ENCODE data around the gene TPRN. TPM values are rescaled to one million over a fixed set of nuclear protein-coding genes. Genes with fewer than 3 reads are reported as not detected.

Gene TPRN
- total RNA-seq, 4 donors from 2014 or later: 6.5 to 13.5 (median 9.9) TPM

DNA sequence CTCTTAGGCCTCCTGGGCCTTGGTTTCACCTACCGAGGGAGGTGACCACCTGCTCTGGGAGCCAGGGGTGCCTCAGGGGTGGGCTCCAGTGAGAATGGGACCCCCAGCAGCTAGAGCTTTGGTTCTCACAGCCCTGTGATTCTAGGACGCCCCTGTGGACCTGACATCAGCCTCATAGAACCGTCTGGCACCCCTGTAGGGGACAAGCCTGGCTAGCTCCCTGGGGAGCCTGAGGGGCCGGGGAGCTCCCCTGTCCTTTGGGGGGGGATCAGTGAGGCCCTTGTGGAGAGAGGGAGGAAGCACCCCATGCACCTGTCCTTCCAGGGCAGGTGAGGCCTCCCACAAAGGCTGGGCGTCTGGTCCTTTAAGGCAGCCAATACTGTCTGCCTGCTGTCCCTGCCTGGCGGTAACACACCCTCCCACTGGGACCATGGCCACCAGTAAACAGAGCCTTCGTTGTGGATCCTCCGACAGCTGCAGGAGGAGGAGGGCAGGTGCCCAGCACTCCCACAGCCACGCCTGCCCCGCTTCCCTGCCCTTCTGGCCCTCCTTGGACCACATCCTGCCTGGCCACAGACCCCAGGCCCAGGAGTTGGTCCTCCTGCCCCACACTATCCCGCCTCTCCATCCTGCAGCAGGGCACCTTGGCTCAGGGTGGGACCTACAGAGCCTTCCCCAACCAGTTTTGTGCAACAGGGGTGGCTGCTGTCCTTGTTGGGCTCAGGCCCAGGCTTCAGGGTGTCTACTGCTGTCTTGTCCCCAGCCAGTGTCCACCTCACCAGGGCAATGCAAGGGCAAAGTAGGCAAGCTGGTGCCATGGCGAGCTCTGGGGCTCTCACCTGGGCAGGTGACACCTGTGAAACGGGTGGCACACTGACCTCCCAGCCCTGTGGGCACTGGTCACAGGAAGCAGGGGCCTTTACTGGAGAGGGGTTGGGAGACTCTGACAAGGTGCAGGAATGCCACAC is 37.5 kb upstream of the TPRN start:
- TF ChIP-seq POLR2A (IDR thresholded peaks at IDR 0.05) (no peak), CTCF (IDR thresholded peaks at IDR 0.05) (no peak)
- intact Hi-C loops (cut with DNase I): no loop called here

DNA sequence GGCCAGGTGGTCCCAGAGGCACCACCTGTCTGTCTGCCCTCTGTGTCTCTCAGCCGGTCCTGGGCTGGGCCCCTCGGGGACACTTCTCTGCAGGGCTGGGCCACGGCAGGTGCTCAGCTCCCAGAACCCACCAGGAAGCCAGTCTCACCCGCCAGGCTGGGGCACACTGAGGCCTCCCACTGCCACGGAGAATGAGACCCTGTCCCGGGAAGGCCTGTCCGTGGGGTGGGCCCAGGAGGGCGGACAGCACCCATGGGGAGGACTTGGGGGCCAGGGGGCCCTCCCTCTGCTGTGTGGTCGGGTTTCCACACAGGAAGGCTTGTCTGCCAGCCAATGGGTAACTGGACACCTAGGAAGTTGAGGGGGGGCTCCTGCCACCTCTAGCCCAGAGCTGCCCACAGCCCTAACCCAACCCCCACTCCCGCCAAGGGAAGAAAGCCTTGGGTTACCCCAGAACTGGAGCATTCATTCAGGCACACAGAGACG is 36.4 kb upstream of the TPRN start:
- Histone ChIP-seq H3K36me3 (peaks cover under 1 to 3% of the 10 kb centered on the region in 2 donors), H3K27me3 (no peaks in the 10 kb centered on the region), H3K27ac (no peak overlapping the region), H3K9me3 (no peaks in the 10 kb centered on the region), H3K4me1 (peaks cover 15 to 44% of the 10 kb centered on the region in 2 donors), H3K4me3 (replicated peaks in 1 of 3) (no peak overlapping the region)
- 46 to 63% methylated on average over 2 of the region's 11 CpGs for WGBS, 2 donors
- intact Hi-C loops (cut with DNase I): no loop called here
- no peak for TF ChIP-seq POLR2A (IDR thresholded peaks at IDR 0.05)
- no peak for TF ChIP-seq CTCF (IDR thresholded peaks at IDR 0.05)
- DNase-seq: peak; percentile 22 to 44

More for the DNA sequence above, 37.5 kb upstream of the TPRN start:
- WGBS, 2 donors: 65 to 87% methylated on average over 8 to 9 of the region's 13 CpGs
- H3K36me3 ChIP-seq: peaks cover 9 to 13% of the 10 kb centered on the region in 2 donors
- H3K9me3 ChIP-seq: no peaks in the 10 kb centered on the region
- no peak overlapping the region for H3K4me3 ChIP-seq (replicated peaks in 1 of 3)
- no peaks in the 10 kb centered on the region for H3K27me3 ChIP-seq
- no peak for DNase-seq
- no peak overlapping the region for H3K27ac ChIP-seq
- H3K4me1 ChIP-seq: peaks cover 22 to 55% of the 10 kb centered on the region in 2 donors

GRCh38 chr9:137236238-137236935 is 35.8 kb upstream of the TPRN start:
- Histone ChIP-seq H3K27me3 (no peaks in the 10 kb centered on the region), H3K36me3 (no peaks in the 10 kb centered on the region), H3K27ac (no peak overlapping the region), H3K4me3 (replicated peaks in 1 of 3) (no peak overlapping the region), H3K4me1 (peaks cover 14 to 43% of the 10 kb centered on the region in 2 donors), H3K9me3 (no peaks in the 10 kb centered on the region)
- WGBS, 2 donors: 7 to 18% methylated on average over 5 to 15 of the region's 31 CpGs
- DNase-seq: peak; percentile 89 to 93
- intact Hi-C loops (cut with DNase I): no loop called here
- TF ChIP-seq CTCF (IDR thresholded peaks at IDR 0.05): peak; percentile 98 to 100 (median 99)
- no peak for TF ChIP-seq POLR2A (IDR thresholded peaks at IDR 0.05)

DNA sequence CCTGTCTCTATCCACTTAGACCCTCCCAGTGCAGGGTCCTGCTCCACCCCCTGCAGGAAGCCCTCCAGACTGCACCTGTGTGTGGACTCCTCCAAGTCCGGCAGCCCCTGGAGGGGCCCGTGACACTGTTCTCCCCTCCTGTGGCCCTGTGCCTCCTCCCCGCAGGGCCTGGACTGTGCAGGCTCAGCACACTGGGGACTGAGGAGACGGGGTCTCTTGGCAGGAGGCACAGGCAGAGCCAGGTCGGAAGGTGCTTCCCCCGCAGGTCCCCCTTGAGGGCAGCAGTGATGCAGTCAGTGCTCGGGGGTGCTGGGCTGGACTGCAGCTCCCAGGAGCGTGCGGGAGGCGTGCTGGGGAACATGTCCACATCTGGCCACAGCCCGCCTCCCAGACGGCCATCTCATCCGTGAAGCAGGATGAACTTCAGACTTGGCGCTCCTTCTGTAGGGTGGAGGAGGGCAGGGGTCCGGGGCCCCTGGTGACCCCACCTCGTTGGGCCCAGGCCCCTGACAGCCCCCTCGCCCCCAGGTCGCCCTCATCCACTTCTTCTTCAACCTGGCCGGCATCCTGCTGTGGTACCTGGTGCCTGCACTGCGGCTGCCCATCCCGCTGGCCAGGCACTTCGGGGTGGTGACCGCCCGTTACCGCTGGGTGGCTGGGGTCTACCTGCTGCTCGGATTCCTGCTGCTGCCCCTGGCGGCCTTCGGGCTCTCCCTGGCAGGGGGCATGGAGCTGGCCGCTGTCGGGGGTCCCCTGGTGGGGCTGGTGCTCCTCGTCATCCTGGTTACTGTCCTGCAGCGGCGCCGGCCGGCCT is 35.1 kb upstream of the TPRN start:
- no peak overlapping the region for H3K27ac ChIP-seq
- H3K36me3 ChIP-seq: no peaks in the 10 kb centered on the region
- no peak overlapping the region for H3K4me3 ChIP-seq (replicated peaks in 1 of 3)
- no peaks in the 10 kb centered on the region for H3K9me3 ChIP-seq
- WGBS, 2 donors: 68 to 75% methylated on average over 16 to 23 of the region's 35 CpGs
- H3K27me3 ChIP-seq: no peaks in the 10 kb centered on the region
- intact Hi-C loops (cut with DNase I): no loop called here
- TF ChIP-seq POLR2A (IDR thresholded peaks at IDR 0.05): no peak
- TF ChIP-seq CTCF (IDR thresholded peaks at IDR 0.05): no peak
- DNase-seq: no peak
- peaks cover 14 to 43% of the 10 kb centered on the region in 2 donors for H3K4me1 ChIP-seq
